Gastrocnemius medialis (tissue), 4 donors: Measurements from ENCODE around the gene LRRC61. TPM values are rescaled to one million over a fixed set of nuclear protein-coding genes. Genes with fewer than 3 reads are reported as not detected.
"Not testable (repeated sequence)": the region's sequence is repeated elsewhere in the genome, so short reads cannot be mapped to it uniquely, and the experiment has no call there.

Experiments
- ATAC-seq, 2 donors: fragments of 150-250 bp; one replicate each; pipeline ENCODE4 v1.9.1; 2016
- DNase-seq, 2 donors: peaks; one replicate each; pipeline ENCODE4 v3.0.0-alpha.2; 2019
- H3K27ac ChIP-seq, 4 donors: fragments of 200-600 bp; sonication (generic); 1 replicate in 1 of 4; 2 replicates in 3 of 4; pipeline ENCODE4 v1.5.1; 2016 to 2018; ENCODE audit warnings: mild to moderate bottlenecking in 2 of 4, moderate library complexity in 1 of 4
- H3K27me3 ChIP-seq, 3 donors: fragments of 200-600 bp; sonication (generic) in 2 of 3; 1 replicate in 1 of 3; 2 replicates in 2 of 3; pipeline versions ENCODE4 v1.5.1 to v1.6.0; 2016 to 2019; ENCODE audit warnings: mild to moderate bottlenecking in 1 of 3, moderate library complexity in 1 of 3
- H3K36me3 ChIP-seq, 2 donors: fragments of 200-600 bp; sonication (generic) in 1 of 2; one replicate each; pipeline ENCODE4 v1.5.1; 2017 to 2018
- H3K4me1 ChIP-seq, 2 donors: fragments of 200-600 bp; sonication (generic) in 1 of 2; one replicate each; pipeline ENCODE4 v1.5.1; 2016 to 2017; ENCODE audit warnings: mild to moderate bottlenecking in 2 of 2
- H3K4me3 ChIP-seq, 4 donors: fragments of 200-600 bp; sonication (generic) in 3 of 4; 1 replicate in 1 of 4; 2 replicates in 3 of 4; pipeline ENCODE4 v1.5.1; 2016 to 2019; ENCODE audit warnings: mild to moderate bottlenecking in 2 of 4
- H3K9me3 ChIP-seq, 3 donors: fragments of 200-600 bp; sonication (generic) in 2 of 3; 1 replicate in 1 of 3; 2 replicates in 2 of 3; pipeline ENCODE4 v1.5.1; 2016 to 2019
- POLR2A ChIP-seq, 2 donors: fragments of 450-650 bp; IDR thresholded peaks; one replicate each; pipeline ENCODE4 v1.6.1; 2017; ENCODE audit warnings: antibody characterized with exemption in 2 of 2, mild to moderate bottlenecking in 2 of 2, moderate library complexity in 2 of 2
- in situ Hi-C, 4 donors: fragments of 200-750 bp; cut with MboI; loops; one replicate each; pipeline versions ENCODE4 v1.15.0 to v1.8.0; 2017; ENCODE audit warnings: low sequenced_read_pairs in 4 of 4
- intact Hi-C: fragments of 100-400 bp; cut with DNase I; formaldehyde crosslinking; loops from one replicate; pipeline ENCODE4 v1.15.1; 2023; ENCODE audit warnings: low total_unique reads
- total RNA-seq, 4 donors: library from RNA; depleted of rRNA; stranded (reverse); fragments of >200 nt; gene quantifications; one replicate each; pipeline versions ENCODE4 v1.1.0 to v1.2.3, GENCODE V29; 2016
- TF ChIP-seq, protein P1 (sequence below), 5 experiments: fragments of 450-650 bp in 3 of 5; fragments of 200-600 bp in 2 of 5; sonication (generic) in 2 of 5; IDR thresholded peaks in 4 of 5; conservative IDR thresholded peaks in 1 of 5; 1 replicate in 4 of 5; 2 replicates in 1 of 5; pipeline ENCODE4 v1.5.1; 2016 to 2019; ENCODE audit warnings: antibody characterized with exemption in 5 of 5, mild to moderate bottlenecking in 3 of 5, moderate library complexity in 3 of 5

Gene LRRC61
- total RNA-seq, 4 donors from 2014 or later, result 0.62 to 6.8 (median 1.9) TPM

DNA sequence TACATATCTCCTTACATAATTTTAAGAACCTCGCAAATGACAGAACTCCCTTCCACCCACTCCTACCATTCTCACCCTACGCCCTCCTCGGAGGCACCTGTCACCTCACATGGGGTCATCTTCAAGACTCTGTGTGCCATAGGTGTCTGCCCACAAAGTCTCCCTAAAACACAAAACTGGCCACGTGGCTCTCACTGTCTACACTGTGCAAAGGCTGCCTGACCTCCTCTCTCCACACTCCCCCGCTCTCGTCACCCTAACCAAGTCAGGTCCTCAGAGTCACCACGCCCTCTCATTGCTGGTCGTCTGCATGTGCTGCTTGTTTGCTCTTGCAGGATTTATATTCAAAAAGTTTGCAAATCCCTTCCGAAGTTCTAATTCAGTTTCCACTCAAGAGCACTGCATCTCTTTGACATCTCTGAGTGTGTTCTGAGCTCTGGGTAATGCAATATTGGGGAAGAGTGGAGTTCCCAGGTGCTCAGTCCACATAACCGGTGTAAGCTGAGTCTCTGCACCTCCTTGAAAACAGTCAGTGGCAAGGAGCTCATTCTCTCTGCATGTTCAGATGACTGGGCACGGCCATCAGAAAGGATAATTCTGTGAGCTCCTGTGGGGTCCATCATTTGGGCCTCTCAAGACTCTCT, 17.8 kb upstream of the LRRC61 start:
- in situ Hi-C loops, DNase-seq, intact Hi-C loops, H3K27ac ChIP-seq, H3K9me3 ChIP-seq, H3K4me1 ChIP-seq, H3K4me3 ChIP-seq, H3K27me3 ChIP-seq, ATAC-seq, H3K36me3 ChIP-seq: not testable (repeated sequence)

DNA sequence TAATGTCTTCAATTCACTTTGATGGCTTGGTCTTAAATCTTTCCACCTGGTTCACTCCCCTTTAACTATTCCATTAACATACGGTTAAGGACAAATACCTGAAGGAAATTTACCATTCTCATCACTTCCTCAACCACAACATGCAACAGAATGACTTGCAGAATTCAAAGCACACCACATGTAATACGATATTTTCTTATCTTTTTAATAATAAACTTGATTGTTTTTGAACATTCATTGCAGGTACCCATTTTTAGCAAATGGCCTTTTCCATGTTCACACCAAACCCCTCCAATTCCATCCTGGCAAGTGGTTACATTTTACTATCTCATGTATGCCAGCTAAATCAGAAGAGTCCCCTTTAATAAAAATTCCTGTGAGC, 17.3 kb upstream of the LRRC61 start:
- DNase-seq, H3K36me3 ChIP-seq, H3K27me3 ChIP-seq, H3K4me3 ChIP-seq, H3K27ac ChIP-seq, in situ Hi-C loops, ATAC-seq, intact Hi-C loops, H3K4me1 ChIP-seq, H3K9me3 ChIP-seq: not testable (repeated sequence)

DNA sequence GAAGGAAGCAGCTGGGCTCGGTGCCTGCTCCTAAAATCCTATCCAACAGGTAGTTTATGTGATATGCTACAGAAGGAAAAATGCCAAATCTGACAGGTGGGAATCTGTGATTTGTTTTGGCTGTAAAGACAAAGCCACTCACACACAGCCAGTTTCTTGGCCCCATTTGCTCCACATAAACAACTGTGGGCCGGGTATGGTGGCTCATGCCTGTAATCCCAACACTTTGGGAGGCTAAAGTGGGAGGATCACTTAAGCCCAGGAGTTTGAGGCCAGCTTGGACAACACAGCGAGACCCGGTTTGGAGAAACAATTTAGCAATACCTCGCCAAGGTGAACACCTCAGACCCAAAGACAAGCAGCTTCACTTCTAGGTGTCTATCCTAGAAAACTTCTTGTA, 16.8 kb upstream of the LRRC61 start:
- intact Hi-C loops, H3K4me1 ChIP-seq, in situ Hi-C loops, H3K27ac ChIP-seq, ATAC-seq, H3K9me3 ChIP-seq, H3K4me3 ChIP-seq, H3K36me3 ChIP-seq, DNase-seq, H3K27me3 ChIP-seq: not testable (repeated sequence)

DNA sequence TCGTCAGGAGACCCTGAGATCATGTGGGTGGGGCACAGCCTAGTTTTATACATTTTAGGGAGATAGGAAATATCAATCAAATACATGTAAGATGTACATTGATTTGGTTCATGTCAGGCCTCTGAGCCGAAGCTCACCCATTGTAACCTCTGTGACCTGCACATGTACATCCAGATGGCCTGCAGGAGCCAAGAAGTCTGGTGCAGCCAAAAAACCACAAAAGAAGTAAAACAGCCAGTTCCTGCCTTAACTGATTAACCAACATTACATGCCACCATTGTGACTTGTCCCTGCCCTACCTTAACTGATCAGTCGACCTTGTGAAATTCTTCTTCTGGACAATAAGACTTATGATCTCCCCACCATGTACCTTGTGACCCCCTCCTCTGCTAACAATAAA, 16.0 kb upstream of the LRRC61 start:
- in situ Hi-C loops, result no loop called here

GRCh38 chr7:150307904-150308303, 15.3 kb upstream of the LRRC61 start:
- in situ Hi-C loops, result no loop called here
- intact Hi-C loops, result no loop called here
- no peaks in the 10 kb centered on the region for H3K36me3 ChIP-seq
- H3K4me1 ChIP-seq, result no peaks in the 10 kb centered on the region
- no peak overlapping the region for H3K27ac ChIP-seq
- DNase-seq (no peak), ATAC-seq (no peak)
- H3K4me3 ChIP-seq, result no peak overlapping the region
- TF ChIP-seq POLR2A (IDR thresholded peaks at IDR 0.05), result no peak
- TF ChIP-seq, protein P1, sequence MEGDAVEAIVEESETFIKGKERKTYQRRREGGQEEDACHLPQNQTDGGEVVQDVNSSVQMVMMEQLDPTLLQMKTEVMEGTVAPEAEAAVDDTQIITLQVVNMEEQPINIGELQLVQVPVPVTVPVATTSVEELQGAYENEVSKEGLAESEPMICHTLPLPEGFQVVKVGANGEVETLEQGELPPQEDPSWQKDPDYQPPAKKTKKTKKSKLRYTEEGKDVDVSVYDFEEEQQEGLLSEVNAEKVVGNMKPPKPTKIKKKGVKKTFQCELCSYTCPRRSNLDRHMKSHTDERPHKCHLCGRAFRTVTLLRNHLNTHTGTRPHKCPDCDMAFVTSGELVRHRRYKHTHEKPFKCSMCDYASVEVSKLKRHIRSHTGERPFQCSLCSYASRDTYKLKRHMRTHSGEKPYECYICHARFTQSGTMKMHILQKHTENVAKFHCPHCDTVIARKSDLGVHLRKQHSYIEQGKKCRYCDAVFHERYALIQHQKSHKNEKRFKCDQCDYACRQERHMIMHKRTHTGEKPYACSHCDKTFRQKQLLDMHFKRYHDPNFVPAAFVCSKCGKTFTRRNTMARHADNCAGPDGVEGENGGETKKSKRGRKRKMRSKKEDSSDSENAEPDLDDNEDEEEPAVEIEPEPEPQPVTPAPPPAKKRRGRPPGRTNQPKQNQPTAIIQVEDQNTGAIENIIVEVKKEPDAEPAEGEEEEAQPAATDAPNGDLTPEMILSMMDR (IDR thresholded peaks at IDR 0.05 in 4 of 5, conservative IDR thresholded peaks at IDR 0.05 in 1 of 5), result no peak
- H3K27me3 ChIP-seq, result no peaks in the 10 kb centered on the region
- no peaks in the 10 kb centered on the region for H3K9me3 ChIP-seq

More for the DNA sequence above, 16.0 kb upstream of the LRRC61 start:
- Histone ChIP-seq H3K4me3 (no peak overlapping the region), H3K36me3 (no peaks in the 10 kb centered on the region), H3K4me1 (no peaks in the 10 kb centered on the region), H3K27ac (no peak overlapping the region), H3K9me3 (no peaks in the 10 kb centered on the region), H3K27me3 (no peaks in the 10 kb centered on the region)
- TF ChIP-seq, protein P1 (IDR thresholded peaks at IDR 0.05 in 4 of 5, conservative IDR thresholded peaks at IDR 0.05 in 1 of 5), result no peak
- TF ChIP-seq POLR2A (IDR thresholded peaks at IDR 0.05), result no peak
- DNase-seq, result no peak
- intact Hi-C loops, result no loop called here
- no peak for ATAC-seq

DNA sequence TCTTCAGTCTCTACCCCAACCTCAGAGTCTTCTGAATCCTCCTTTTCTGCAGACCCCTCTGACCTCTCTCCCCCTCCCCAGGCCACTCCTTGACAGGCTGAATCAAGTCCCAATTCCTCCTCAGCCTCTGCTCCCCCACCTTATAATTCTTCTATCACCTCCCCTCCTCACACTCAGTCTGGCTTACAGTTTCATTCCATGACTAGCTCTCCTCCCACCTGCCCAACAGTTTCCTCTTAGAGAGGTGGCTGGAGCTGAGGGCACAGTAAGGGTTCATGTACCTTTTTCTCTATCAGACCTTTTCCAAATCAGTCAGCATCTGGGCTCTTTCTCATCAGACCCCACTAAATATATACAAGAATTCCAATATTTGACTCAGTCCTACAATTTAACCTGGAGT, 14.6 kb upstream of the LRRC61 start:
- H3K36me3 ChIP-seq, result no peaks in the 10 kb centered on the region
- H3K27me3 ChIP-seq, result no peaks in the 10 kb centered on the region
- DNase-seq (no peak), ATAC-seq (no peak)
- in situ Hi-C loops (no loop called here), intact Hi-C loops (no loop called here)
- TF ChIP-seq, protein P1 (IDR thresholded peaks at IDR 0.05 in 4 of 5, conservative IDR thresholded peaks at IDR 0.05 in 1 of 5), result no peak
- no peak for TF ChIP-seq POLR2A (IDR thresholded peaks at IDR 0.05)
- no peaks in the 10 kb centered on the region for H3K4me1 ChIP-seq
- no peaks in the 10 kb centered on the region for H3K9me3 ChIP-seq
- no peak overlapping the region for H3K27ac ChIP-seq
- no peak overlapping the region for H3K4me3 ChIP-seq
